GM23338 (cell line): ENCODE measurements around the gene PUS1. TPM values are rescaled to one million over a fixed set of nuclear protein-coding genes. Genes with fewer than 3 reads are reported as not detected.

Experiments
- polyA plus RNA-seq: library from polyadenylated mRNA; unstranded; fragments of >200 nt; fragmentation: Nextera tagmentation; extraction: Ambion mirVana; gene quantifications from 2 replicates; pipeline ENCODE4 v1.2.1, GENCODE V29; 2016
- small RNA-seq: library from RNA; depleted of rRNA; stranded (forward); fragments of <200 nt; gene quantifications from one replicate; pipeline ENCODE3, GENCODE V24; 2014; ENCODE audit warnings: low replicate concordance
- total RNA-seq: library from RNA; depleted of rRNA; stranded (reverse); fragments of >200 nt; shearing (Covaris generic); gene quantifications from 2 replicates; pipeline ENCODE4 v1.2.3, GENCODE V29; 2014; rRNA removed

The PUS1 gene
- total and polyA plus RNA-seq, 2 experiments from 2014 or later, result 52.4 to 73.0 TPM

Small RNAs within 50 kb of the gene (small RNA-seq; reads per million reads assigned to genes)
- not detected for gene AC131009.3

Other genes starting within 250 kb of the PUS1 start
- gene SFSWAP, start 218.2 kb upstream of the PUS1 start, total RNA-seq, result 36.2 and 41.0 TPM in 2 replicates
- gene SFSWAP, start 218.2 kb upstream of the PUS1 start, polyA plus RNA-seq, result 49.0 and 49.8 TPM in 2 replicates
- 26.8 and 48.5 TPM in 2 replicates for gene MMP17, start 100.9 kb upstream of the PUS1 start, total RNA-seq
- 10.4 and 16.9 TPM in 2 replicates for gene MMP17, start 100.9 kb upstream of the PUS1 start, polyA plus RNA-seq
- gene ULK1, start 34.7 kb upstream of the PUS1 start, total RNA-seq, result 26.2 and 33.8 TPM in 2 replicates
- 8.4 and 9.3 TPM in 2 replicates for gene ULK1, start 34.7 kb upstream of the PUS1 start, polyA plus RNA-seq
- gene EP400, start 20.7 kb downstream of the PUS1 start, total RNA-seq, result 47.7 and 57.2 TPM in 2 replicates
- gene EP400, start 20.7 kb downstream of the PUS1 start, polyA plus RNA-seq, result 24.5 and 26.3 TPM in 2 replicates
- 18.3 and 19.3 TPM in 2 replicates for gene DDX51, start 215.0 kb downstream of the PUS1 start, total RNA-seq
- 12.4 and 13.0 TPM in 2 replicates for gene DDX51, start 215.0 kb downstream of the PUS1 start, polyA plus RNA-seq
- gene NOC4L, start 215.2 kb downstream of the PUS1 start, total RNA-seq, result 32.7 and 42.4 TPM in 2 replicates
- gene NOC4L, start 215.2 kb downstream of the PUS1 start, polyA plus RNA-seq, result 54.7 and 58.5 TPM in 2 replicates